ENCODE data around the gene ILDR1.

GRCh38 chr3:121951291-121951919 is 70.6 kb downstream of the ILDR1 start:
- TF ChIP-seq CTCF (IDR thresholded peaks at IDR 0.05): no peak
- TF ChIP-seq EZH2 (IDR thresholded peaks at IDR 0.05): no peak
- TF ChIP-seq EZH2phosphoT487 (IDR thresholded peaks at IDR 0.05): no peak
